Stimulated activated naive CD8-positive, alpha-beta T cell treated with anti-CD3 and anti-CD28 coated beads, Interleukin-15, amount 100 ng/mL, for 72 hours (primary cell): ENCODE data around the gene PTGES.

Experiments used
- ATAC-seq: fragments of 150-1000 bp; cut with Tn5 transposase; 2 replicates; pipeline ENCODE4 v1.10.0; 2021; ENCODE audit warnings: mild to moderate bottlenecking, moderate library complexity
- DNase-seq, 2 donors: peaks; one replicate each; pipeline ENCODE4 v3.0.0; 2021 to 2022
- H3K27ac Mint-ChIP-seq, 2 donors: one replicate each; pipeline ENCODE4 v1.8.0; 2022; ENCODE audit warnings: mild to moderate bottlenecking in 2 of 2, mixed read lengths in 2 of 2, moderate library complexity in 2 of 2
- H3K27me3 Mint-ChIP-seq: one replicate; pipeline ENCODE4 v1.8.0; 2022; ENCODE audit warnings: mixed read lengths
- H3K4me1 Mint-ChIP-seq: one replicate; pipeline ENCODE4 v1.8.0; 2022; ENCODE audit warnings: mild to moderate bottlenecking, mixed read lengths
- H3K4me3 Mint-ChIP-seq, 2 donors: one replicate each; pipeline ENCODE4 v1.8.0; 2022; ENCODE audit warnings: mild to moderate bottlenecking in 2 of 2, mixed read lengths in 2 of 2, moderate library complexity in 1 of 2
- H3K9me3 Mint-ChIP-seq, 2 donors: one replicate each; pipeline ENCODE4 v1.8.0; 2022; ENCODE audit warnings: mixed read lengths in 2 of 2

PTGES gene

GRCh38 chr9:129701054-129701453 lies 51.8 kb downstream of the PTGES start:
- ATAC-seq, result no peak
- no peak overlapping the region for H3K27ac Mint-ChIP-seq
- no peaks in the 10 kb centered on the region for H3K9me3 Mint-ChIP-seq
- no peak for DNase-seq
- peaks cover 48% of the 10 kb centered on the region for H3K27me3 Mint-ChIP-seq
- H3K4me1 Mint-ChIP-seq, result peaks cover 6% of the 10 kb centered on the region
- H3K4me3 Mint-ChIP-seq, result no peak overlapping the region

GRCh38 chr9:129698254-129698757 lies 54.5 kb downstream of the PTGES start:
- peak overlapping the region; percentile 70 to 74 for H3K4me3 Mint-ChIP-seq
- H3K27me3 Mint-ChIP-seq, result peaks cover 72% of the 10 kb centered on the region
- ATAC-seq, result peak; percentile 52

GRCh38 chr9:129697656-129698253 lies 55.1 kb downstream of the PTGES start:
- ATAC-seq, result peak; percentile 61
- H3K4me3 Mint-ChIP-seq, result peak overlapping the region; percentile 70 to 74

More at GRCh38 chr9:129698254-129698757, 54.5 kb downstream of the PTGES start:
- DNase-seq, result peak; percentile 8 to 31
- H3K4me1 Mint-ChIP-seq, result peaks cover 6% of the 10 kb centered on the region
- no peak overlapping the region for H3K27ac Mint-ChIP-seq
- no peaks in the 10 kb centered on the region for H3K9me3 Mint-ChIP-seq

GRCh38 chr9:129696944-129697655 lies 55.7 kb downstream of the PTGES start:
- peak overlapping the region; percentile 84 to 95 for H3K27ac Mint-ChIP-seq
- DNase-seq, result peak; percentile 33 to 48
- ATAC-seq, result peak; percentile 78
- H3K27me3 Mint-ChIP-seq, result peaks cover 64% of the 10 kb centered on the region
- H3K9me3 Mint-ChIP-seq, result no peaks in the 10 kb centered on the region
- H3K4me1 Mint-ChIP-seq, result peaks cover 6% of the 10 kb centered on the region
- peak overlapping the region; percentile 80 to 83 for H3K4me3 Mint-ChIP-seq

More at GRCh38 chr9:129697656-129698253, 55.1 kb downstream of the PTGES start:
- peak; percentile 29 to 39 for DNase-seq
- H3K9me3 Mint-ChIP-seq, result no peaks in the 10 kb centered on the region
- H3K4me1 Mint-ChIP-seq, result peaks cover 6% of the 10 kb centered on the region
- H3K27me3 Mint-ChIP-seq, result peaks cover 69% of the 10 kb centered on the region
- H3K27ac Mint-ChIP-seq, result peak overlapping the region; percentile 81 to 88

- no peaks in the 10 kb centered on the region for H3K9me3 Mint-ChIP-seq
- no peak overlapping the region for H3K27ac Mint-ChIP-seq
- no peak overlapping the region for H3K4me3 Mint-ChIP-seq
- DNase-seq (no peak), ATAC-seq (no peak)
- H3K27me3 Mint-ChIP-seq, result peaks cover 60% of the 10 kb centered on the region
- peaks cover 6% of the 10 kb centered on the region for H3K4me1 Mint-ChIP-seq
These were observed 57.0 kb downstream of the PTGES start for GRCh38 chr9:129695870-129696269.

- no peak for ATAC-seq
- DNase-seq, result no peak
- H3K4me1 Mint-ChIP-seq, result peaks cover 6% of the 10 kb centered on the region
- peak overlapping the region in 1 of 2 donors; percentile 42 for H3K27ac Mint-ChIP-seq
- no peaks in the 10 kb centered on the region for H3K9me3 Mint-ChIP-seq
- H3K27me3 Mint-ChIP-seq, result peaks cover 45% of the 10 kb centered on the region
- H3K4me3 Mint-ChIP-seq, result no peak overlapping the region
These were observed 58.6 kb downstream of the PTGES start for GRCh38 chr9:129694243-129694646.

GRCh38 chr9:129693741-129694140 lies 59.1 kb downstream of the PTGES start:
- DNase-seq, result no peak
- Mint-ChIP-seq H3K9me3 (no peaks in the 10 kb centered on the region), H3K4me1 (peaks cover 6% of the 10 kb centered on the region), H3K27ac (no peak overlapping the region), H3K27me3 (peaks cover 41% of the 10 kb centered on the region), H3K4me3 (no peak overlapping the region)
- ATAC-seq, result no peak

GRCh38 chr9:129692534-129692933 lies 60.3 kb downstream of the PTGES start:
- DNase-seq (no peak), ATAC-seq (no peak)
- no peak overlapping the region for H3K4me3 Mint-ChIP-seq
- H3K9me3 Mint-ChIP-seq, result no peaks in the 10 kb centered on the region
- H3K27me3 Mint-ChIP-seq, result peaks cover 37% of the 10 kb centered on the region
- peaks cover 6% of the 10 kb centered on the region for H3K4me1 Mint-ChIP-seq
- H3K27ac Mint-ChIP-seq, result no peak overlapping the region
